Inflammatory macrophage treated with lipopolysaccharide for 1 hour (primary cell): ENCODE data around the gene TRPM3.

Source experiments
- DNase-seq, 2 donors: peaks; one replicate each; pipeline ENCODE4 v3.0.0-alpha.2; 2020 to 2022

The TRPM3 gene

DNA sequence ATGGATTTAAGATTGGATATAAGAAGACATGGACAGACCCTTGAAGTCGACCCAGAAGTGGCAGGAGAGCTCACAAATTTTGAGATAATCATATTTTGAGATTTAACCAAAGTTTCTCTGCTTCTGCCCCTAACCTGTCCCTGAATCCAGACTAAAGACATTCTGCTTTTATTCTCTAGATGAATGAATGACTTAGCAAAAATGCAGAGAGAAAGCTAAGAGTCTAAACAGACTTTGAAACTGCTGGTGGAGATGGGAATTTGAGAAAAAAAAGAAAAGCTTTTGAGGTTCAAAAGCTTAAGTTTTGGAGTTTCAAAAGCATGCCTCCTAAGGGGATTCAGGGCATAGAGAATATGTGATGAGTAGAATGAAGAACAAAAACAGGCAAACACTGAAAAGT is 621.8 kb downstream of the TRPM3 start:
- no peak for DNase-seq

GRCh38 chr9:70498866-70499265 is 622.6 kb downstream of the TRPM3 start:
- DNase-seq: no peak

DNA sequence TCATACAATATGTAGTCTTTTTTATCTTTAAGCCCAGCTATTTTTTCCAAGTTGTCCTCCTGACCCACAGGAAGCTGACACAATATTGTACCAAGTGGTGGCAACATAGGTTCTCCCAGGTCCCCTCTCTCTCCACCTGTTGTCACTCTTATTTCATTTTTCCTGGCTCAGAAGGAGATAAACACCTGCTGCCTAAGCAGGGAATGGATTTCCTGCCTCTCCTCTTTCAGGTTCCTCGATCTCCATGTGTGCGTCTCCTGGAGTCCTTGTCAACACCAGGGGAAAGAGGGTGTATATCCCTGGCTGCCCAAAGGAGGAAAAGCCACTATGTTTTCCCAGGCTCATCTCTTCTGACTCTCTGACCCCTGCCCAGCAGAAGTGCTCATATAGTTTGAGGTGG is 625.2 kb downstream of the TRPM3 start:
- DNase-seq: no peak

DNA sequence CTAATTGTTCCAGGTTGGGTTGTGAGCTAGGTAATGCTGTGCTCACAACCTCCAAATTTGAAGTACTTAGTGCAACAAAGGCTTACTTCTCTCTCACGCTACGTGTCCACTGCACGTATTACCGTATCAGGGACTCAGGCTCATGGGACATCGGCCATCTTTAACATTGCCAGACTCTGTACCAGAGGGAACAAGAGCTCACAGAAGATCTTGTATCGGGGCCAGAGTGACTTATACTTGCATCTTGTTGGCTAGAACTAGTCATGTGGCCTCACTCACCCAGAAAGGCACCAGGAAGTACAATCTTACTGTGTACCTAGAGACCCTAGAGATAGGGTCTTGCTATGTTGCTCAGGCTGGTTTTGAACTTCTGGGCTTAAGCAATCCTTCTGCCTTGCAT is 625.9 kb downstream of the TRPM3 start:
- no peak for DNase-seq

- DNase-seq: peak in 1 of 2 donors; percentile 29
Observed at GRCh38 chr9:70494221-70494620, 627.2 kb downstream of the TRPM3 start.

GRCh38 chr9:70493029-70493428 is 628.4 kb downstream of the TRPM3 start:
- no peak for DNase-seq

DNA sequence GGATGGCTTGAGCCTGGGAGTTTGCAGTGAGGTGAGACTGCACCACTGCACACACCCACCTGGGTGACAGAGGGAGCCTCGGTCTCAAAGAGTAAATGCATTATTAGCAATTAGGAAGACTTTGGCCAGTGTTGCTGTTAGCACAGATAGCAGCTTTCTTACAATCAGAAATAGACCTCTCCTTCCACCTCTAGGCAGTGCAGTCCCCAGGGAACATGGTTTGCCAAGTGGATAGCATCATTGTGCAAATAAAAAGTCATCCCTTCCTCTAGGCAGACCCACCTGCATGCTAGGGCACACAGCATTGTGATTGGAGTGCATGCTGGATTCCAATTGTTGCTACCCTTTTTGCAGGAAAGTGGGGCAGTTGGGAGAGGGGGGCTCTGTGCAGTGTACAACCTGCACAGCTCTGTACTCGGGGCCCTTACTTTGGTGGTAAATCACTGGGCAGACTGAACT is 629.1 kb downstream of the TRPM3 start:
- DNase-seq: no peak

GRCh38 chr9:70491426-70492318 is 629.7 kb downstream of the TRPM3 start:
- no peak for DNase-seq

DNA sequence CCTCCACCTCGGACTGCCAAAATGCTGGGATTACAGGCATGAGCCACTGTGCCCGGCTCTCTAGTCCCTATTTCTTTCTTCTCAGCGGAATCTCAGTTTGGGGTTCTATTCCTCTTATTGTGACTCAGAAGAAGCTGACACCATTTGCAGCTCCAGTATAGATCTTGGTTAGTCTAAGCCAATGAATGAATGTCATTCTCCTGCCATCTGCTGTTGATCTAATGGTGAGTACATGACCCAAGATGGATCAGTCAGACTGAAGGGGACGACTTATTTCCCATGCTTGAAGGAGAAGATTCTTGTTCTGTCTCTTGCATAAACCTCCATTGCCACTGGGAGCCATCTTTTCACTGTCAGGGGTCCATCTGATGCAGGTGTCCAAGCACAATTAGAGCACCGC is 630.9 kb downstream of the TRPM3 start:
- DNase-seq: no peak

DNA sequence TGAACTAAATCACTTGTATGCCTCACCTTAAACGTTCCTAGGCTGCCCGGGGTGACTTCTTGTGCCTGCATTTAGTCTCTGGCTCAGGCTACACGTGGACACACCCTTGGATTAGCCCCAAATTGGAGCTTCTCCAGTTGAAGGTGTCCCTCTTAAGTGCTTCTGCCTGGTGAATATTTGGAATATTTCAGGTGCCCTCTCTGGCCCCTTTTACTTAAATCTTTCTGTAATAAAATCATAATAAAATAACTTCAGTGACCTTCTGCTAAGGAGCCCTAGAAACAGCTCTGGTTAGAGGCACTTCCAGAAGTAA is 632.7 kb downstream of the TRPM3 start:
- no peak for DNase-seq

- no peak for DNase-seq
Observed at GRCh38 chr9:70488098-70488792, 633.2 kb downstream of the TRPM3 start.

DNA sequence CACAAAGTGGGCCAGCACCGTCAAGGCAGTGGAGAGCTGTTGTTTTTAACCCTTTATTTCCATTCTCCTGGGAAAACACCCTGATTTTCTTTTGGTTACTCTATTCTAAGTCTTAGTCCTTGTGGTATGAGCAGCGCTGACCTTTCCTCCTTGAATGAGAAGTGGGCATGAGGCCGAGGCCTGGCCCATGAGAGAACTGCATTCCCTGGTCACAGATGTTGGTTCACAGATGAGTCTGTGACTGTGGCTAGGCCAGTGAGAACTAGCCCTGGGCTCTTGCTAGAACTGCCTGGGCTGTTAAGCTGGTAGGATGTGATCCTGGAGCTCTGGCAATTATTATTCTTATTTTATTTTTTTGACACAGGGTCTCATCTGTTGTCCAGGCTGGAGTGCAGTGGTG is 635.3 kb downstream of the TRPM3 start:
- no peak for DNase-seq

- DNase-seq: no peak
Observed at GRCh38 chr9:70485273-70485858, 636.1 kb downstream of the TRPM3 start.

DNA sequence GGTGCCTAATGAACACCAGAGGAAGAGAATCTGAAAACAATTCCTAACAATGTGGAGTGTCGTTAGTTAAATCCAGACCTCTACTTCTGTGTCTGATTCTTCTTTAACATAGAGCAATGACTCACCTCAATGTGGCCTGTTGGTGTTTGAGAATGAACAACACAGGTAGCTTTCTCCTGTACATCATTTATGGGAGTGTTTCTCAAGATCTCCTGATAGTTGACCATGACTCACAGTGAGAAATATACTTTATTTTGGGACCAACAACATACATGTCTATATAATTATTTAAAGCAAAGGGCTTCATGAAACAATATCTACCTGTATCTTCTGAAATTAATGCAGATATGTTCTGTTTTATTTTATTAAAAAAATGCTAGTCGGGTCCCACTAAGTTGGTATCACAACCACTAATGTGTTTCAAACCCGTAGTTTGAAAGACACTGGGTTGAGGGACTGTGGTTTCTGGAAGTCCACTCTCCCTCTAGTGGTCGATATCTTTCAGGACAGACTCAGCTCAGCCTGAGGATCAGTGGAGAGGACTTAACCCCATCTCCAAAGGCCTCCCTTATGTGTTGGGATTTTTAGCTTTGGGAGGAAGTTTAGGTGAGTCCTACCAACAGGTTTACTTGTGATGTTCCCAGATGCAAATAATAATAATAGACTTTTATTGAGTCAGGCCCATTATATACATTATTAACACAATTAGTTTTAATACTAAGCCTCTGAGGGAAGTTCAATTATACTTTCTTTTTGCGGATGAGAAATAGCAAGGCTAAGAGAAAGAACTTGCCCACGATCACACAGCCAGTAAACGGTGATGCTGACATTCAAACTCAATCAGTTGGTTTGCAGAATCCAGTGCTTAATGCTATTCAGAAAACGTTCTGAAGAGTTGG is 636.9 kb downstream of the TRPM3 start:
- DNase-seq: peak; percentile 58 to 76

DNA sequence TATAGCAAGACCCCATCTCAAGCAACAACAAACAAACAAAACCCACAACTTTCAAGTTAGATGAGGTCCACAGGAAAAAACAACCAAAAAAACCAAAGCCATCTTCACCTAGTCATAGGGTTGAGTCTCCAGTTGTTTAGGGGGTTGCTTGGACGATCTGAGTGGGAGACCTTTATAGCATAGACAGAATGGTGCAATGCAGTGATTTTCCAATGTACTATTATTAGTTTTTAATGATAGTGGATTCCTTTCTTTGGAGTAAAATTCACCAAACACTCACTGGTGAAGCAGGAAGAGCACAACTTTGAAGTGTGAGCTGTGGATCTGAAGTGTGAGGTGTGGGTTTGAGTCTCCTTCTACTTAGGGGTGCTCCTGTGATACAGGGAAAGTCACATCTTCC is 640.0 kb downstream of the TRPM3 start:
- DNase-seq: no peak

DNA sequence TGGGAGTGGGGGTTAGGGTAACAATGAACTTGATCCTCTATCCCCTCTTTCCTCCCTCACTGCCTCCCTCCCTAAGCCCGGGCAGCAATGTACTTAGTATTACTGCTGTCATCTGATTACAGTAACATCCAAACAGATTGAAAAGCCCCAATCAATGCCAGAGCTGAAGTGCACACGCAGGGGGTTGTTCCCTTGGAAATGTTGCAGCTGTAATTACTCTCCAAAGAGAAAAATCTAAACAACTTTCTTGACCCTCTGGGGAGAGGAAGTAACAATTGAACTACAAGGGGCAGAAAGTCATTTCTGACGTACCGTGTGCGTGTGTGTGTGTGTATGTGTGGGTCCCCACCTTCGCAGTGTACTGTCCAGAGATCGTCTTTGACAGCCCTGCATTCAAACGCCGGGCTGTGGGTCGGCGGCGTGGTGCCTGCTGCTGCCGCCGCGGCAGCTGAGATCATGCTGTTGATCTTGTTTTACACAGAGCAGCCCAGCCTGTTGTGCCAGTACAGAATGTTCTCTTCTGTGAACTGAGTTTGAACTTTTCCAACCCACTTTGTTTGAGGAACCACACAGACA is 640.9 kb downstream of the TRPM3 start:
- DNase-seq: no peak

GRCh38 chr9:70479880-70480291 is 641.5 kb downstream of the TRPM3 start:
- DNase-seq: no peak
